ENCODE data around the gene MTPN.

MTPN gene

GRCh38 chr7:135898226-135898625 lies 78.9 kb downstream of the MTPN start:
- H3K9me3 ChIP-seq (ENCODE audit: control insufficient read depth, low read length): no peaks in the 10 kb centered on the region
- H3K36me3 ChIP-seq (ENCODE audit: control insufficient read depth, insufficient read depth, low read length): no peaks in the 10 kb centered on the region
- 93% methylated on average over 3 of the region's 3 CpGs for WGBS, 2 experiments
- no peak overlapping the region for H3K4me3 ChIP-seq (ENCODE audit: insufficient read depth, low read depth, low read length)
- no peaks in the 10 kb centered on the region for H3K27me3 ChIP-seq (ENCODE audit: control insufficient read depth, insufficient read depth, low read length, poor library complexity, severe bottlenecking)
- peaks cover 10% of the 10 kb centered on the region for H3K4me1 ChIP-seq (ENCODE audit: control insufficient read depth, insufficient read depth, low read length)
- H3K27ac ChIP-seq (ENCODE audit: insufficient read depth, low read depth, low read length, poor library complexity, severe bottlenecking): no peak overlapping the region

GRCh38 chr7:135894816-135895215 lies 82.3 kb downstream of the MTPN start:
- Histone ChIP-seq H3K36me3 (ENCODE audit: control insufficient read depth, insufficient read depth, low read length) (no peaks in the 10 kb centered on the region), H3K27ac (ENCODE audit: insufficient read depth, low read depth, low read length, poor library complexity, severe bottlenecking) (no peak overlapping the region), H3K9me3 (ENCODE audit: control insufficient read depth, low read length) (no peaks in the 10 kb centered on the region), H3K27me3 (ENCODE audit: control insufficient read depth, insufficient read depth, low read length, poor library complexity, severe bottlenecking) (no peaks in the 10 kb centered on the region), H3K4me3 (ENCODE audit: insufficient read depth, low read depth, low read length) (no peak overlapping the region), H3K4me1 (ENCODE audit: control insufficient read depth, insufficient read depth, low read length) (no peaks in the 10 kb centered on the region)
- WGBS, 2 experiments: 96 to 98% methylated on average over 3 of the region's 3 CpGs

GRCh38 chr7:135889823-135890222 lies 87.3 kb downstream of the MTPN start:
- Histone ChIP-seq H3K9me3 (ENCODE audit: control insufficient read depth, low read length) (no peaks in the 10 kb centered on the region), H3K27me3 (ENCODE audit: control insufficient read depth, insufficient read depth, low read length, poor library complexity, severe bottlenecking) (no peaks in the 10 kb centered on the region), H3K36me3 (ENCODE audit: control insufficient read depth, insufficient read depth, low read length) (no peaks in the 10 kb centered on the region), H3K27ac (ENCODE audit: insufficient read depth, low read depth, low read length, poor library complexity, severe bottlenecking) (no peak overlapping the region), H3K4me3 (ENCODE audit: insufficient read depth, low read depth, low read length) (no peak overlapping the region), H3K4me1 (ENCODE audit: control insufficient read depth, insufficient read depth, low read length) (no peaks in the 10 kb centered on the region)
- 94 to 96% methylated on average over 4 to 6 of the region's 6 CpGs for WGBS, 2 experiments

GRCh38 chr7:135888740-135889139 lies 88.4 kb downstream of the MTPN start:
- no peaks in the 10 kb centered on the region for H3K36me3 ChIP-seq (ENCODE audit: control insufficient read depth, insufficient read depth, low read length)
- 89 to 92% methylated on average over 4 to 5 of the region's 5 CpGs for WGBS, 2 experiments
- no peaks in the 10 kb centered on the region for H3K4me1 ChIP-seq (ENCODE audit: control insufficient read depth, insufficient read depth, low read length)
- H3K4me3 ChIP-seq (ENCODE audit: insufficient read depth, low read depth, low read length): no peak overlapping the region
- H3K27ac ChIP-seq (ENCODE audit: insufficient read depth, low read depth, low read length, poor library complexity, severe bottlenecking): no peak overlapping the region
- H3K27me3 ChIP-seq (ENCODE audit: control insufficient read depth, insufficient read depth, low read length, poor library complexity, severe bottlenecking): no peaks in the 10 kb centered on the region
- H3K9me3 ChIP-seq (ENCODE audit: control insufficient read depth, low read length): no peaks in the 10 kb centered on the region

GRCh38 chr7:135886345-135887132 lies 90.6 kb downstream of the MTPN start:
- H3K4me1 ChIP-seq (ENCODE audit: control insufficient read depth, insufficient read depth, low read length): no peaks in the 10 kb centered on the region
- no peak overlapping the region for H3K4me3 ChIP-seq (ENCODE audit: insufficient read depth, low read depth, low read length)
- 82% methylated on average over 5 of the region's 5 CpGs for WGBS, 2 experiments
- no peaks in the 10 kb centered on the region for H3K9me3 ChIP-seq (ENCODE audit: control insufficient read depth, low read length)
- H3K27me3 ChIP-seq (ENCODE audit: control insufficient read depth, insufficient read depth, low read length, poor library complexity, severe bottlenecking): no peaks in the 10 kb centered on the region
- H3K27ac ChIP-seq (ENCODE audit: insufficient read depth, low read depth, low read length, poor library complexity, severe bottlenecking): no peak overlapping the region
- H3K36me3 ChIP-seq (ENCODE audit: control insufficient read depth, insufficient read depth, low read length): no peaks in the 10 kb centered on the region

GRCh38 chr7:135884495-135885232 lies 92.5 kb downstream of the MTPN start:
- Histone ChIP-seq H3K27ac (ENCODE audit: insufficient read depth, low read depth, low read length, poor library complexity, severe bottlenecking) (no peak overlapping the region), H3K9me3 (ENCODE audit: control insufficient read depth, low read length) (no peaks in the 10 kb centered on the region), H3K36me3 (ENCODE audit: control insufficient read depth, insufficient read depth, low read length) (no peaks in the 10 kb centered on the region), H3K27me3 (ENCODE audit: control insufficient read depth, insufficient read depth, low read length, poor library complexity, severe bottlenecking) (no peaks in the 10 kb centered on the region), H3K4me1 (ENCODE audit: control insufficient read depth, insufficient read depth, low read length) (no peaks in the 10 kb centered on the region), H3K4me3 (ENCODE audit: insufficient read depth, low read depth, low read length) (no peak overlapping the region)
- WGBS, 2 experiments: 91 to 93% methylated on average over 9 of the region's 9 CpGs

- H3K4me1 ChIP-seq (ENCODE audit: control insufficient read depth, insufficient read depth, low read length): no peaks in the 10 kb centered on the region
- no peak overlapping the region for H3K27ac ChIP-seq (ENCODE audit: insufficient read depth, low read depth, low read length, poor library complexity, severe bottlenecking)
- no peak overlapping the region for H3K4me3 ChIP-seq (ENCODE audit: insufficient read depth, low read depth, low read length)
- H3K9me3 ChIP-seq (ENCODE audit: control insufficient read depth, low read length): no peaks in the 10 kb centered on the region
- no peaks in the 10 kb centered on the region for H3K27me3 ChIP-seq (ENCODE audit: control insufficient read depth, insufficient read depth, low read length, poor library complexity, severe bottlenecking)
- no peaks in the 10 kb centered on the region for H3K36me3 ChIP-seq (ENCODE audit: control insufficient read depth, insufficient read depth, low read length)
These were observed 97.9 kb downstream of the MTPN start for GRCh38 chr7:135879233-135879632.

- H3K4me3 ChIP-seq (ENCODE audit: insufficient read depth, low read depth, low read length): no peak overlapping the region
- H3K27me3 ChIP-seq (ENCODE audit: control insufficient read depth, insufficient read depth, low read length, poor library complexity, severe bottlenecking): no peaks in the 10 kb centered on the region
- no peaks in the 10 kb centered on the region for H3K4me1 ChIP-seq (ENCODE audit: control insufficient read depth, insufficient read depth, low read length)
- no peaks in the 10 kb centered on the region for H3K36me3 ChIP-seq (ENCODE audit: control insufficient read depth, insufficient read depth, low read length)
- 94 to 98% methylated on average over 2 to 3 of the region's 3 CpGs for WGBS, 2 experiments
- no peaks in the 10 kb centered on the region for H3K9me3 ChIP-seq (ENCODE audit: control insufficient read depth, low read length)
- no peak overlapping the region for H3K27ac ChIP-seq (ENCODE audit: insufficient read depth, low read depth, low read length, poor library complexity, severe bottlenecking)
These were observed 98.9 kb downstream of the MTPN start for GRCh38 chr7:135878284-135878683.

- no peak overlapping the region for H3K27ac ChIP-seq (ENCODE audit: insufficient read depth, low read depth, low read length, poor library complexity, severe bottlenecking)
- no peak overlapping the region for H3K4me3 ChIP-seq (ENCODE audit: insufficient read depth, low read depth, low read length)
- no peaks in the 10 kb centered on the region for H3K27me3 ChIP-seq (ENCODE audit: control insufficient read depth, insufficient read depth, low read length, poor library complexity, severe bottlenecking)
- 79 to 83% methylated on average over 5 of the region's 5 CpGs for WGBS, 2 experiments
- H3K36me3 ChIP-seq (ENCODE audit: control insufficient read depth, insufficient read depth, low read length): no peaks in the 10 kb centered on the region
- no peaks in the 10 kb centered on the region for H3K9me3 ChIP-seq (ENCODE audit: control insufficient read depth, low read length)
- H3K4me1 ChIP-seq (ENCODE audit: control insufficient read depth, insufficient read depth, low read length): no peaks in the 10 kb centered on the region
These were observed 99.4 kb downstream of the MTPN start for GRCh38 chr7:135877805-135878204.

Data from ectodermal cell (in vitro differentiated cells).